ENCODE results near the gene PPP1R37.

Gene PPP1R37

DNA sequence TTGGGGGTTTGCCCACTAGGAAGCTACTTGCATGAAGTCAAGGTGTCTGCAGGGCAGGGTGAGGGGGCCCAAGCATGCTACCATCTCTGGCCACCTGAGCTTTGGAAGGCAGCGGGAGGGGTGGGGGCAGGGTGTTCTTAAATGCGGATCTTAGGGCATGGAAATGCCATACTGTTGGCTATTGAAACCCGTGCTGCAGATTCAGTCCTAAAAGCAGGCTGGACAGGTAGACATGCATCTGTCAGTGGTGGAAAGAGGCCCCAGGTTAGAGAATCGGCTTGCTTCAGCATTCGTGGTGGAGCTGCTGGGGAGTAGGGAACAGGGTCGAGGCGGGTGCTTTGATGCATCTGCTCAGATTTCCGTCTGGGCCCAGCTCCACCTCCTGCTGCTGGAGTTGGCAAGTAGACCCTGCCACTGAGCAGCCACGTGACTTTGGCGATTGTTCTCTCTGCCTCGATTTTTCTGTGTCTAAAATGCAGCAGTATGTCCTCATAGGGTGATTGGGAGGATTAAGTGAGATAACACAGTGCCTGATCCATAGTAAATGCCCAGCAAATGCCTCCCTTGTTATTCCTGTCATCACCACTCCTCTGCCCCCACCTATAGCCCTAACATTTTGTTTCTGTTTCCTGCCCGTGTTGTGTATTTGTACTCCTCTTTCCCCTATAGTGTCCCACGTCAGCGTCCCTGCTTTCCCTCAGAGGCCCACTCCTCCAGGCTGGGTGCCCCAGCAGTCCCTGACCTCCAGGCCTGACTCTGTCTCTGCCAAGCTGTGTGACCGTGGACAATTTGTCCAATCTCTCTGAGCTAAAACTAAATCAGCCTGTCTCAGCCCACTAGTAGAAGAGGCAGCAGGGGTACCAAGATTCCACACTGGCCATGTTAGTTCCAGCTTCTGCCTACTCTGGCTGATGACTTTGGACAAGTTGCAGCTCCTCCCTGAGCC is 5.8 kb downstream of the PPP1R37 start (continued):
- TF ChIP-seq, protein P1, sequence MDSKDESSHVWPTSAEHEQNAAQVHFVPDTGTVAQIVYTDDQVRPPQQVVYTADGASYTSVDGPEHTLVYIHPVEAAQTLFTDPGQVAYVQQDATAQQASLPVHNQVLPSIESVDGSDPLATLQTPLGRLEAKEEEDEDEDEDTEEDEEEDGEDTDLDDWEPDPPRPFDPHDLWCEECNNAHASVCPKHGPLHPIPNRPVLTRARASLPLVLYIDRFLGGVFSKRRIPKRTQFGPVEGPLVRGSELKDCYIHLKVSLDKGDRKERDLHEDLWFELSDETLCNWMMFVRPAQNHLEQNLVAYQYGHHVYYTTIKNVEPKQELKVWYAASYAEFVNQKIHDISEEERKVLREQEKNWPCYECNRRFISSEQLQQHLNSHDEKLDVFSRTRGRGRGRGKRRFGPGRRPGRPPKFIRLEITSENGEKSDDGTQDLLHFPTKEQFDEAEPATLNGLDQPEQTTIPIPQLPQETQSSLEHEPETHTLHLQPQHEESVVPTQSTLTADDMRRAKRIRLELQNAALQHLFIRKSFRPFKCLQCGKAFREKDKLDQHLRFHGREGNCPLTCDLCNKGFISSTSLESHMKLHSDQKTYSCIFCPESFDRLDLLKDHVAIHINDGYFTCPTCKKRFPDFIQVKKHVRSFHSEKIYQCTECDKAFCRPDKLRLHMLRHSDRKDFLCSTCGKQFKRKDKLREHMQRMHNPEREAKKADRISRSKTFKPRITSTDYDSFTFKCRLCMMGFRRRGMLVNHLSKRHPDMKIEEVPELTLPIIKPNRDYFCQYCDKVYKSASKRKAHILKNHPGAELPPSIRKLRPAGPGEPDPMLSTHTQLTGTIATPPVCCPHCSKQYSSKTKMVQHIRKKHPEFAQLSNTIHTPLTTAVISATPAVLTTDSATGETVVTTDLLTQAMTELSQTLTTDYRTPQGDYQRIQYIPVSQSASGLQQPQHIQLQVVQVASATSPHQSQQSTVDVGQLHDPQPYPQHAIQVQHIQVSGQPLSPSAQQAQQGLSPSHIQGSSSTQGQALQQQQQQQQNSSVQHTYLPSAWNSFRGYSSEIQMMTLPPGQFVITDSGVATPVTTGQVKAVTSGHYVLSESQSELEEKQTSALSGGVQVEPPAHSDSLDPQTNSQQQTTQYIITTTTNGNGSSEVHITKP (tag by site-specific recombination; IDR thresholded peaks at IDR 0.05): peak; percentile 7; the same call in 1 of the 2 replicates
- TF ChIP-seq ZNF664 (tag by site-specific recombination; IDR thresholded peaks at IDR 0.05): peak; percentile 99
- 0 out of 2 replicates have a peak, but pooled peaks have one; percentile 11 for TF ChIP-seq ZEB2 (tag by site-specific recombination; IDR thresholded peaks at IDR 0.05)
- peak; percentile 68 for TF ChIP-seq ZBTB17 (tag by site-specific recombination; IDR thresholded peaks at IDR 0.05)
- TF ChIP-seq ZNF157 (tag by site-specific recombination; IDR thresholded peaks at IDR 0.05): no peak
- TF ChIP-seq, protein P2, sequence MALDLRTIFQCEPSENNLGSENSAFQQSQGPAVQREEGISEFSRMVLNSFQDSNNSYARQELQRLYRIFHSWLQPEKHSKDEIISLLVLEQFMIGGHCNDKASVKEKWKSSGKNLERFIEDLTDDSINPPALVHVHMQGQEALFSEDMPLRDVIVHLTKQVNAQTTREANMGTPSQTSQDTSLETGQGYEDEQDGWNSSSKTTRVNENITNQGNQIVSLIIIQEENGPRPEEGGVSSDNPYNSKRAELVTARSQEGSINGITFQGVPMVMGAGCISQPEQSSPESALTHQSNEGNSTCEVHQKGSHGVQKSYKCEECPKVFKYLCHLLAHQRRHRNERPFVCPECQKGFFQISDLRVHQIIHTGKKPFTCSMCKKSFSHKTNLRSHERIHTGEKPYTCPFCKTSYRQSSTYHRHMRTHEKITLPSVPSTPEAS (tag by site-specific recombination; IDR thresholded peaks at IDR 0.05): peak; percentile 1; the same call in 1 of the 2 replicates
- 0 out of 2 replicates have a peak, but pooled peaks have one; percentile 14 for TF ChIP-seq ZNF394 (tag by site-specific recombination; IDR thresholded peaks at IDR 0.05; ENCODE audit: borderline replicate concordance)
- TF ChIP-seq, protein P3, sequence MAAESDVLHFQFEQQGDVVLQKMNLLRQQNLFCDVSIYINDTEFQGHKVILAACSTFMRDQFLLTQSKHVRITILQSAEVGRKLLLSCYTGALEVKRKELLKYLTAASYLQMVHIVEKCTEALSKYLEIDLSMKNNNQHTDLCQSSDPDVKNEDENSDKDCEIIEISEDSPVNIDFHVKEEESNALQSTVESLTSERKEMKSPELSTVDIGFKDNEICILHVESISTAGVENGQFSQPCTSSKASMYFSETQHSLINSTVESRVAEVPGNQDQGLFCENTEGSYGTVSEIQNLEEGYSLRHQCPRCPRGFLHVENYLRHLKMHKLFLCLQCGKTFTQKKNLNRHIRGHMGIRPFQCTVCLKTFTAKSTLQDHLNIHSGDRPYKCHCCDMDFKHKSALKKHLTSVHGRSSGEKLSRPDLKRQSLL (tag by site-specific recombination; IDR thresholded peaks at IDR 0.05): no peak
- 0 out of 2 replicates have a peak, but pooled peaks have one; percentile 30 for TF ChIP-seq EGR2 (tag by site-specific recombination; IDR thresholded peaks at IDR 0.05; ENCODE audit: low read depth)
- no peak; the same call in none of the 2 replicates for TF ChIP-seq ZBTB20 (tag by site-specific recombination; IDR thresholded peaks at IDR 0.05)
- no peak for TF ChIP-seq GLI4 (tag by site-specific recombination; IDR thresholded peaks at IDR 0.05)
- TF ChIP-seq ZFP69B (tag by site-specific recombination; IDR thresholded peaks at IDR 0.05): peak; percentile 41; the same call in 1 of the 2 replicates
- TF ChIP-seq, protein P4, sequence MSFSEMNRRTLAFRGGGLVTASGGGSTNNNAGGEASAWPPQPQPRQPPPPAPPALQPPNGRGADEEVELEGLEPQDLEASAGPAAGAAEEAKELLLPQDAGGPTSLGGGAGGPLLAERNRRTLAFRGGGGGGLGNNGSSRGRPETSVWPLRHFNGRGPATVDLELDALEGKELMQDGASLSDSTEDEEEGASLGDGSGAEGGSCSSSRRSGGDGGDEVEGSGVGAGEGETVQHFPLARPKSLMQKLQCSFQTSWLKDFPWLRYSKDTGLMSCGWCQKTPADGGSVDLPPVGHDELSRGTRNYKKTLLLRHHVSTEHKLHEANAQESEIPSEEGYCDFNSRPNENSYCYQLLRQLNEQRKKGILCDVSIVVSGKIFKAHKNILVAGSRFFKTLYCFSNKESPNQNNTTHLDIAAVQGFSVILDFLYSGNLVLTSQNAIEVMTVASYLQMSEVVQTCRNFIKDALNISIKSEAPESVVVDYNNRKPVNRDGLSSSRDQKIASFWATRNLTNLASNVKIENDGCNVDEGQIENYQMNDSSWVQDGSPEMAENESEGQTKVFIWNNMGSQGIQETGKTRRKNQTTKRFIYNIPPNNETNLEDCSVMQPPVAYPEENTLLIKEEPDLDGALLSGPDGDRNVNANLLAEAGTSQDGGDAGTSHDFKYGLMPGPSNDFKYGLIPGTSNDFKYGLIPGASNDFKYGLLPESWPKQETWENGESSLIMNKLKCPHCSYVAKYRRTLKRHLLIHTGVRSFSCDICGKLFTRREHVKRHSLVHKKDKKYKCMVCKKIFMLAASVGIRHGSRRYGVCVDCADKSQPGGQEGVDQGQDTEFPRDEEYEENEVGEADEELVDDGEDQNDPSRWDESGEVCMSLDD (tag by site-specific recombination; IDR thresholded peaks at IDR 0.05): no peak

DNA sequence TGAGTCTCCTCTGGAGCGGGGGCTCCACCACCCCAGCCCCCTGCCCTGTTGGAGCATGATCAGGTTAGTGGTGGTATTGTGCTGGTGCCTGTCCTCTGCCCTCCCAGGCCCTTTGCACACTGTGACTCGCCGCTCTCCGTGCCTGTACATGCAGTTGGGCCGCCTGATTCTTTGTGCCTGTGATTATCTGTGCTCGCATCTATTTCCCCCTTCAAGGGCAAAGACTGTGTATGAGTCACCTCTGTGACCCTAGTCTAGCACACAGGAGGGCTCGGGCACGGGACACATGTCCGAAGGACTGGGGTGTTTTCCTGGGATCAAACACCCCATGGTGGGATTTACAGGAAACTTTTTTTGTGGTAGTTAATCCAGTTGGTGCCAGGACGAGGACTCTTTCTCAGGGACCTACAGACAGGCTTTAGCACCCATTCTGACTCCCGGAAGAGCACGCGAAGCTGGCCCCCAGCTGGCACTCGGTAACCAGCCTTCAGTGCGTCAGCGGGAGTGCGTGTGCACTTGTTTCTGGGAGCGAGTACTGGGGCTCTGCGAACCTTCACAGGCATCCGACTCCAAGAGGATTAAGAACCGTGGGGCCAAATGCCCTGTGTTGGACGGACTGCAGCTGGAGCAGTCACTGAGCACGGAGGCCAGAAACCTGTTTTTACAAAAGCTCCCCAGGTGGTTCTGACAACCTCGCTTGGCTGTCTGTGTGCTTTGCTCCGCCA is 6.7 kb downstream of the PPP1R37 start:
- Histone ChIP-seq H3K9me3 (ENCODE audit: control insufficient read depth, insufficient read depth, low read depth, low read length) (no peaks in the 10 kb centered on the region), H3K36me3 (ENCODE audit: control insufficient read depth in 2 of 2, insufficient read depth in 1 of 2, low read length in 2 of 2) (peaks cover 2 to 35% of the 10 kb centered on the region in 2 experiments; a peak in 2 of 3 replicates), H3K4me3 (ENCODE audit: low read depth, low read length) (no peak overlapping the region), H3K4me1 (ENCODE audit: control insufficient read depth, insufficient read depth, low read length) (peaks cover 32% of the 10 kb centered on the region), H3K27ac (ENCODE audit: extremely low read depth, low read depth, low read length) (no peak overlapping the region)
- POLR2A ChIA-PET: interaction anchor here (1.6 kb wide), 1 partner anchor 10 kb away, joined by 4 read pairs; no protein-coding TSS in a partner anchor
- CTCF ChIA-PET: interaction anchor here (0.5 to 1.5 kb wide), 3 partner anchors 9 to 205 kb away, joined by 3 to 4 read pairs (median 4); no protein-coding TSS in a partner anchor
- TF ChIP-seq ZNF561 (tag by site-specific recombination; IDR thresholded peaks at IDR 0.05; ENCODE audit: borderline replicate concordance) (no peak), FEZF1 (tag by site-specific recombination; IDR thresholded peaks at IDR 0.05) (no peak)
- TF ChIP-seq, protein P5, sequence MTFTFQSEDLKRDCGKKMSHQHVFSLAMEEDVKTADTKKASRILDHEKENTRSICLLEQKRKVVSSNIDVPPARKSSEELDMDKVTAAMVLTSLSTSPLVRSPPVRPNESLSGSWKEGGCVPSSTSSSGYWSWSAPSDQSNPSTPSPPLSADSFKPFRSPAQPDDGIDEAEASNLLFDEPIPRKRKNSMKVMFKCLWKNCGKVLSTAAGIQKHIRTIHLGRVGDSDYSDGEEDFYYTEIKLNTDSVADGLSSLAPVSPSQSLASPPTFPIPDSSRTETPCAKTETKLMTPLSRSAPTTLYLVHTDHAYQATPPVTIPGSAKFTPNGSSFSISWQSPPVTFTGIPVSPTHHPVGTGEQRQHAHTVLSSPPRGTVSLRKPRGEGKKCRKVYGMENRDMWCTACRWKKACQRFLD (tag by site-specific recombination; IDR thresholded peaks at IDR 0.05): no peak
- TF ChIP-seq, protein P6, sequence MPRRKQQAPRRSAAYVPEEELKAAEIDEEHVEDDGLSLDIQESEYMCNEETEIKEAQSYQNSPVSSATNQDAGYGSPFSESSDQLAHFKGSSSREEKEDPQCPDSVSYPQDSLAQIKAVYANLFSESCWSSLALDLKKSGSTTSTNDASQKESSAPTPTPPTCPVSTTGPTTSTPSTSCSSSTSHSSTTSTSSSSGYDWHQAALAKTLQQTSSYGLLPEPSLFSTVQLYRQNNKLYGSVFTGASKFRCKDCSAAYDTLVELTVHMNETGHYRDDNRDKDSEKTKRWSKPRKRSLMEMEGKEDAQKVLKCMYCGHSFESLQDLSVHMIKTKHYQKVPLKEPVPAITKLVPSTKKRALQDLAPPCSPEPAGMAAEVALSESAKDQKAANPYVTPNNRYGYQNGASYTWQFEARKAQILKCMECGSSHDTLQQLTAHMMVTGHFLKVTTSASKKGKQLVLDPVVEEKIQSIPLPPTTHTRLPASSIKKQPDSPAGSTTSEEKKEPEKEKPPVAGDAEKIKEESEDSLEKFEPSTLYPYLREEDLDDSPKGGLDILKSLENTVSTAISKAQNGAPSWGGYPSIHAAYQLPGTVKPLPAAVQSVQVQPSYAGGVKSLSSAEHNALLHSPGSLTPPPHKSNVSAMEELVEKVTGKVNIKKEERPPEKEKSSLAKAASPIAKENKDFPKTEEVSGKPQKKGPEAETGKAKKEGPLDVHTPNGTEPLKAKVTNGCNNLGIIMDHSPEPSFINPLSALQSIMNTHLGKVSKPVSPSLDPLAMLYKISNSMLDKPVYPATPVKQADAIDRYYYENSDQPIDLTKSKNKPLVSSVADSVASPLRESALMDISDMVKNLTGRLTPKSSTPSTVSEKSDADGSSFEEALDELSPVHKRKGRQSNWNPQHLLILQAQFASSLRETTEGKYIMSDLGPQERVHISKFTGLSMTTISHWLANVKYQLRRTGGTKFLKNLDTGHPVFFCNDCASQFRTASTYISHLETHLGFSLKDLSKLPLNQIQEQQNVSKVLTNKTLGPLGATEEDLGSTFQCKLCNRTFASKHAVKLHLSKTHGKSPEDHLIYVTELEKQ (tag by site-specific recombination; IDR thresholded peaks at IDR 0.05; ENCODE audit: borderline replicate concordance): no peak

All from HEK293 (cell line).